NCI-H1105 treated with DMSO at 0.1 percent for 48 hours (cell line): ENCODE measurements around the gene NPR2.

ENCODE experiments used
- DNase-seq: peaks from one replicate; lab custom pipeline; 2025; lab: John Stamatoyannopoulos, UW

NPR2 gene

GRCh38 chr9:35800530-35800929, 9.1 kb downstream of the NPR2 start:
- DNase-seq = no peak

- no peak for DNase-seq
Observed at GRCh38 chr9:35801328-35802128, 10.1 kb downstream of the NPR2 start.

GRCh38 chr9:35806101-35806500, 14.7 kb downstream of the NPR2 start:
- DNase-seq = no peak

- no peak for DNase-seq
Observed at GRCh38 chr9:35808433-35808832, 17.0 kb downstream of the NPR2 start.

- DNase-seq = no peak
Observed at GRCh38 chr9:35810122-35810521, 18.7 kb downstream of the NPR2 start.

GRCh38 chr9:35811381-35812024, 20.1 kb downstream of the NPR2 start:
- no peak for DNase-seq

GRCh38 chr9:35812025-35812602, 20.7 kb downstream of the NPR2 start, which contains the start of gene SPAG8:
Gene SPAG8, minus strand, starts transcription at chr9:35812262. Its CDS starts 115 bp downstream, at chr9:35812147.
- DNase-seq = peak; percentile 97

- no peak for DNase-seq
Observed at GRCh38 chr9:35813434-35814105, 22.2 kb downstream of the NPR2 start.

GRCh38 chr9:35814106-35814840, 22.9 kb downstream of the NPR2 start:
- peak; percentile 28 for DNase-seq

GRCh38 chr9:35814841-35815543, 23.6 kb downstream of the NPR2 start, which contains the start of gene HINT2:
Gene HINT2, minus strand, starts transcription at chr9:35815042. Its CDS starts 63 bp downstream, at chr9:35814979.
- peak; percentile 98 for DNase-seq

GRCh38 chr9:35816708-35817107, 25.3 kb downstream of the NPR2 start:
- no peak for DNase-seq

GRCh38 chr9:35818341-35818740, 26.9 kb downstream of the NPR2 start:
- no peak for DNase-seq

- DNase-seq = no peak
Observed at GRCh38 chr9:35820076-35820475, 28.7 kb downstream of the NPR2 start.

- no peak for DNase-seq
Observed at GRCh38 chr9:35822926-35823325, 31.5 kb downstream of the NPR2 start.

GRCh38 chr9:35826071-35826701, 34.8 kb downstream of the NPR2 start:
- peak; percentile 69 for DNase-seq

GRCh38 chr9:35827486-35827885, 36.1 kb downstream of the NPR2 start:
- DNase-seq = no peak

GRCh38 chr9:35828716-35829083, 37.3 kb downstream of the NPR2 start, which contains the start of gene FAM221B:
Gene FAM221B, minus strand, starts transcription at chr9:35828732. Its CDS starts 2,571 bp downstream, at chr9:35826161.
- DNase-seq = peak; percentile 48

- peak; percentile 84 for DNase-seq
Observed at GRCh38 chr9:35829084-35829763, 37.8 kb downstream of the NPR2 start, which contains the start of gene TMEM8B. Gene TMEM8B, plus strand, starts transcription at chr9:35829228. Its CDS starts 220 bp downstream, at chr9:35829448.

GRCh38 chr9:35829764-35830096, 38.3 kb downstream of the NPR2 start:
- no peak for DNase-seq

GRCh38 chr9:35831040-35831439, 39.6 kb downstream of the NPR2 start:
- DNase-seq = no peak
